GM23338 (cell line): ENCODE results near the gene TMEM9. TPM values are rescaled to one million over a fixed set of nuclear protein-coding genes. Genes with fewer than 3 reads are reported as not detected.

Experiments
- ATAC-seq: fragments of 200-7000 bp; cut with Tn5 transposase; 3 replicates; pipeline ENCODE4 v1.9.1; 2020
- DNase-seq: peaks from one replicate; pipeline ENCODE4 v3.0.0-alpha.2; 2015; ENCODE audit warnings: low spot score
- H2AFZ ChIP-seq: fragments of 200-600 bp; sonication (generic); 2 replicates; pipeline ENCODE4 v1.8.0; 2016; ENCODE audit warnings: antibody characterized with exemption, mild to moderate bottlenecking, moderate library complexity
- H3F3A ChIP-seq: fragments of 200-600 bp; sonication (generic); replicated peaks from 2 replicates; pipeline ENCODE4 v1.8.0; 2017; ENCODE audit warnings: antibody characterized with exemption, mixed run types, low read depth
- H3K27ac ChIP-seq: fragments of 200-600 bp; sonication (generic); 2 replicates; pipeline ENCODE4 v1.6.1; 2016; ENCODE audit warnings: low read depth
- H3K27me3 ChIP-seq: fragments of 200-600 bp; sonication (generic); 2 replicates; pipeline ENCODE4 v1.8.0; 2016; ENCODE audit warnings: mild to moderate bottlenecking, mixed run types, moderate library complexity; ENCODE audit not compliant: insufficient read depth
- H3K36me3 ChIP-seq: fragments of 200-600 bp; sonication (generic); 2 replicates; pipeline ENCODE4 v1.8.0; 2016; ENCODE audit warnings: mild to moderate bottlenecking; ENCODE audit not compliant: insufficient read depth
- H3K4me1 ChIP-seq: fragments of 200-600 bp; sonication (generic); 2 replicates; pipeline ENCODE4 v1.8.0; 2016; ENCODE audit warnings: mild to moderate bottlenecking, moderate library complexity; ENCODE audit not compliant: insufficient read depth
- H3K4me2 ChIP-seq: fragments of 200-600 bp; sonication (generic); 2 replicates; pipeline ENCODE4 v1.7.1; 2017; ENCODE audit warnings: mixed run types
- H3K4me3 ChIP-seq: fragments of 200-600 bp; sonication (generic); 2 replicates; pipeline ENCODE4 v1.6.1; 2016; ENCODE audit warnings: mixed run types
- H3K79me2 ChIP-seq: fragments of 200-600 bp; sonication (generic); replicated peaks from 2 replicates; pipeline ENCODE4 v1.8.0; 2017; ENCODE audit warnings: mild to moderate bottlenecking; ENCODE audit not compliant: insufficient read depth
- H3K9me2 ChIP-seq: fragments of 200-600 bp; sonication (generic); 2 replicates; pipeline ENCODE4 v1.8.0; 2017; ENCODE audit not compliant: insufficient read depth
- H4K20me1 ChIP-seq: fragments of 200-600 bp; sonication (generic); replicated peaks from 2 replicates; pipeline ENCODE4 v1.8.0; 2017; ENCODE audit warnings: mild to moderate bottlenecking; ENCODE audit not compliant: insufficient read depth
- H3K27ac Mint-ChIP-seq: 2 replicates; pipeline ENCODE4 v1.8.0; 2020; ENCODE audit warnings: inconsistent platforms, mild to moderate bottlenecking, moderate library complexity, mixed read lengths
- H3K27me3 Mint-ChIP-seq: 3 replicates; pipeline ENCODE4 v1.8.0; 2022; ENCODE audit warnings: low read depth, mild to moderate bottlenecking, moderate library complexity, mixed read lengths, inconsistent platforms; ENCODE audit not compliant: insufficient read depth, poor library complexity
- H3K36me3 Mint-ChIP-seq: 3 replicates; pipeline ENCODE4 v1.8.0; 2021; ENCODE audit warnings: low read depth, mild to moderate bottlenecking, inconsistent platforms, moderate library complexity, mixed read lengths
- H3K4me1 Mint-ChIP-seq: 3 replicates; pipeline ENCODE4 v1.8.0; 2020; ENCODE audit warnings: mild to moderate bottlenecking, inconsistent platforms, mixed read lengths
- H3K4me3 Mint-ChIP-seq: 3 replicates; pipeline ENCODE4 v1.8.0; 2021; ENCODE audit warnings: moderate library complexity, mild to moderate bottlenecking, inconsistent platforms, mixed read lengths
- H3K9me3 Mint-ChIP-seq: 3 replicates; pipeline ENCODE4 v1.8.0; 2020; ENCODE audit warnings: moderate library complexity, mild to moderate bottlenecking, inconsistent platforms, mixed read lengths
- CREB1 ChIP-seq: fragments of 250-450 bp; sonication (Bioruptor Pico); IDR thresholded peaks from 2 replicates; pipeline ENCODE4 v1.5.0; 2020; ENCODE audit warnings: low read depth, mild to moderate bottlenecking, moderate library complexity
- CTCF ChIP-seq, 2 experiments: fragments of 200-600 bp in 1 of 2; sonication (generic) in 1 of 2; conservative IDR thresholded peaks; 2 replicates each; pipeline versions ENCODE4 v1.5.1 to v1.6.1; 2016 to 2017; ENCODE audit warnings: antibody characterized with exemption in 2 of 2, low read depth in 2 of 2, mild to moderate bottlenecking in 2 of 2, moderate library complexity in 1 of 2
- ETS1 ChIP-seq: IDR thresholded peaks from 2 replicates; pipeline ENCODE4 v1.6.1; 2016; ENCODE audit warnings: antibody characterized with exemption
- EZH2 ChIP-seq: fragments of 200-600 bp; sonication (generic); IDR thresholded peaks from one replicate; pipeline ENCODE4 v1.8.0; 2017; ENCODE audit warnings: antibody characterized with exemption, mild to moderate bottlenecking, low read depth; ENCODE audit not compliant: unreplicated experiment
- EZH2phosphoT487 ChIP-seq: fragments of 200-600 bp; sonication (generic); IDR thresholded peaks from one replicate; pipeline ENCODE4 v1.8.1; 2018; ENCODE audit warnings: antibody characterized with exemption; ENCODE audit not compliant: unreplicated experiment
- JUNB ChIP-seq: IDR thresholded peaks from one replicate; pipeline ENCODE4 v1.6.1; 2016; ENCODE audit warnings: antibody characterized with exemption; ENCODE audit not compliant: unreplicated experiment
- NANOG ChIP-seq: IDR thresholded peaks from 2 replicates; pipeline ENCODE4 v1.6.1; 2016; ENCODE audit warnings: antibody characterized with exemption, borderline replicate concordance
- POLR2AphosphoS5 ChIP-seq: IDR thresholded peaks from 2 replicates; pipeline ENCODE4 v1.6.1; 2016; ENCODE audit warnings: antibody characterized with exemption, low read depth
- REST ChIP-seq: IDR thresholded peaks from one replicate; pipeline ENCODE4 v1.6.1; 2018; ENCODE audit warnings: antibody characterized with exemption; ENCODE audit not compliant: unreplicated experiment
- STAT1 ChIP-seq: IDR thresholded peaks from one replicate; pipeline ENCODE4 v1.6.1; 2016; ENCODE audit warnings: antibody characterized with exemption; ENCODE audit not compliant: unreplicated experiment
- ZNF114 ChIP-seq: fragments of 250-450 bp; sonication (Bioruptor Pico); IDR thresholded peaks from 2 replicates; pipeline ENCODE4 v1.5.0; 2020; ENCODE audit warnings: mild to moderate bottlenecking, moderate library complexity
- ZNF331 ChIP-seq: fragments of 250-450 bp; sonication (Bioruptor Pico); IDR thresholded peaks from 2 replicates; pipeline ENCODE4 v1.5.0; 2020; ENCODE audit warnings: low read depth, mild to moderate bottlenecking, moderate library complexity
- ZNF462 ChIP-seq: fragments of 250-450 bp; sonication (Bioruptor Pico); IDR thresholded peaks from 2 replicates; pipeline ENCODE4 v1.5.0; 2020; ENCODE audit warnings: mild to moderate bottlenecking, moderate library complexity
- polyA plus RNA-seq: library from polyadenylated mRNA; unstranded; fragments of >200 nt; fragmentation: Nextera tagmentation; extraction: Ambion mirVana; gene quantifications from 2 replicates; pipeline ENCODE4 v1.2.1, GENCODE V29; 2016
- total RNA-seq: library from RNA; depleted of rRNA; stranded (reverse); fragments of >200 nt; shearing (Covaris generic); gene quantifications from 2 replicates; pipeline ENCODE4 v1.2.3, GENCODE V29; 2014

TMEM9 gene
- total and polyA plus RNA-seq, 2 experiments from 2014 or later, result 78.6 to 147 TPM

GRCh38 chr1:201137024-201137392 lies 17.3 kb downstream of the TMEM9 start:
- ATAC-seq (no peak), DNase-seq (no peak)
- no peak overlapping the region for H3K4me2 ChIP-seq
- H3K36me3 ChIP-seq, result no peaks in the 10 kb centered on the region; the same call in 1 of the 2 replicates
- no peaks in the 10 kb centered on the region for H3K4me1 ChIP-seq
- Mint-ChIP-seq H3K4me3 (no peak overlapping the region), H3K9me3 (no peaks in the 10 kb centered on the region), H3K27me3 (peaks cover 8% of the 10 kb centered on the region), H3K36me3 (peaks cover 64% of the 10 kb centered on the region), H3K27ac (no peak overlapping the region), H3K4me1 (no peaks in the 10 kb centered on the region; the same call in 2 of the 3 replicates)
- no peaks in the 10 kb centered on the region for H3F3A ChIP-seq
- H3K9me2 ChIP-seq, result no peaks in the 10 kb centered on the region
- H3K4me3 ChIP-seq, result no peak overlapping the region
- H4K20me1 ChIP-seq, result peaks cover 5% of the 10 kb centered on the region; the same call in 1 of the 2 replicates
- H3K79me2 ChIP-seq, result no peaks in the 10 kb centered on the region
- H3K27me3 ChIP-seq, result no peaks in the 10 kb centered on the region
- H2AFZ ChIP-seq, result no peak overlapping the region
- TF ChIP-seq NANOG (no peak), EZH2phosphoT487 (no peak), CTCF (conservative IDR thresholded peaks at IDR 0.05; ENCODE audit: low read depth in 2 of 2) (no peak), EZH2 (no peak), REST (no peak), ZNF462 (CRISPR knock-in tag) (no peak), ZNF331 (CRISPR knock-in tag) (no peak), CREB1 (CRISPR knock-in tag) (no peak), JUNB (no peak), ZNF114 (no peak), STAT1 (no peak), POLR2AphosphoS5 (no peak), ETS1 (no peak)
- H3K27ac ChIP-seq, result no peak overlapping the region
